ENCODE results near the gene MACC1.
"Not testable (repeated sequence)": the region's sequence is repeated elsewhere in the genome, so short reads cannot be mapped to it uniquely, and the experiment has no call there.

MACC1 gene

GRCh38 chr7:20131776-20132175 is 85.4 kb downstream of the MACC1 start:
- no peak for DNase-seq (ENCODE audit: low read depth in 2 of 2)

- DNase-seq (ENCODE audit: low read depth in 2 of 2) = no peak
Measured at GRCh38 chr7:20129920-20130319, 87.3 kb downstream of the MACC1 start.

GRCh38 chr7:20128001-20128400 is 89.2 kb downstream of the MACC1 start:
- no peak for DNase-seq (ENCODE audit: low read depth in 2 of 2)

GRCh38 chr7:20126060-20126459 is 91.1 kb downstream of the MACC1 start:
- DNase-seq (ENCODE audit: low read depth in 2 of 2) = not testable (repeated sequence)

- DNase-seq (ENCODE audit: low read depth in 2 of 2) = not testable (repeated sequence)
Measured at GRCh38 chr7:20124087-20124486, 93.1 kb downstream of the MACC1 start.

GRCh38 chr7:20122653-20123316 is 94.4 kb downstream of the MACC1 start:
- DNase-seq (ENCODE audit: low read depth in 2 of 2) = not testable (repeated sequence)

- no peak for DNase-seq (ENCODE audit: low read depth in 2 of 2)
Measured at GRCh38 chr7:20122073-20122472, 95.1 kb downstream of the MACC1 start.

GRCh38 chr7:20121404-20121803 is 95.8 kb downstream of the MACC1 start:
- no peak for DNase-seq (ENCODE audit: low read depth in 2 of 2)

- not testable (repeated sequence) for DNase-seq (ENCODE audit: low read depth in 2 of 2)
Measured at GRCh38 chr7:20120611-20121168, 96.5 kb downstream of the MACC1 start.

GRCh38 chr7:20116869-20117268 is 100.3 kb downstream of the MACC1 start:
- DNase-seq (ENCODE audit: low read depth in 2 of 2) = no peak

GRCh38 chr7:20114468-20114867 is 102.7 kb downstream of the MACC1 start:
- DNase-seq (ENCODE audit: low read depth in 2 of 2) = no peak

- DNase-seq (ENCODE audit: low read depth in 2 of 2) = no peak
Measured at GRCh38 chr7:20113427-20114027, 103.7 kb downstream of the MACC1 start.

GRCh38 chr7:20112696-20113095 is 104.5 kb downstream of the MACC1 start:
- no peak for DNase-seq (ENCODE audit: low read depth in 2 of 2)

GRCh38 chr7:20111821-20112542 is 105.2 kb downstream of the MACC1 start:
- no peak for DNase-seq (ENCODE audit: low read depth in 2 of 2)

- DNase-seq (ENCODE audit: low read depth in 2 of 2) = no peak
Measured at GRCh38 chr7:20107582-20107981, 109.6 kb downstream of the MACC1 start.

- DNase-seq (ENCODE audit: low read depth in 2 of 2) = no peak
Measured at GRCh38 chr7:20104696-20105095, 112.5 kb downstream of the MACC1 start.

- no peak for DNase-seq (ENCODE audit: low read depth in 2 of 2)
Measured at GRCh38 chr7:20102982-20103381, 114.2 kb downstream of the MACC1 start.

- no peak for DNase-seq (ENCODE audit: low read depth in 2 of 2)
Measured at GRCh38 chr7:20095862-20096261, 121.3 kb downstream of the MACC1 start.

- no peak for DNase-seq (ENCODE audit: low read depth in 2 of 2)
Measured at GRCh38 chr7:20095436-20095835, 121.7 kb downstream of the MACC1 start.

GRCh38 chr7:20089431-20089830 is 127.8 kb downstream of the MACC1 start:
- no peak for DNase-seq (ENCODE audit: low read depth in 2 of 2)

GRCh38 chr7:20085086-20085485 is 132.1 kb downstream of the MACC1 start:
- DNase-seq (ENCODE audit: low read depth in 2 of 2) = no peak

All from stimulated activated CD8-positive, alpha-beta memory T cell treated with anti-CD3 and anti-CD28 coated beads, Interleukin-2, amount 100 ng/mL, for 1 hour (primary cell).